C4-2B (cell line): ENCODE results near the gene P2RY2.

Source experiments
- ZFX ChIP-seq: fragments of 450-650 bp; IDR thresholded peaks from 2 replicates; pipeline ENCODE4 v1.6.1; 2017
- TF ChIP-seq, protein P1 (sequence below): fragments of 450-650 bp; conservative IDR thresholded peaks from 2 replicates; pipeline ENCODE4 v1.5.1; 2017; ENCODE audit warnings: mild to moderate bottlenecking

DNA sequence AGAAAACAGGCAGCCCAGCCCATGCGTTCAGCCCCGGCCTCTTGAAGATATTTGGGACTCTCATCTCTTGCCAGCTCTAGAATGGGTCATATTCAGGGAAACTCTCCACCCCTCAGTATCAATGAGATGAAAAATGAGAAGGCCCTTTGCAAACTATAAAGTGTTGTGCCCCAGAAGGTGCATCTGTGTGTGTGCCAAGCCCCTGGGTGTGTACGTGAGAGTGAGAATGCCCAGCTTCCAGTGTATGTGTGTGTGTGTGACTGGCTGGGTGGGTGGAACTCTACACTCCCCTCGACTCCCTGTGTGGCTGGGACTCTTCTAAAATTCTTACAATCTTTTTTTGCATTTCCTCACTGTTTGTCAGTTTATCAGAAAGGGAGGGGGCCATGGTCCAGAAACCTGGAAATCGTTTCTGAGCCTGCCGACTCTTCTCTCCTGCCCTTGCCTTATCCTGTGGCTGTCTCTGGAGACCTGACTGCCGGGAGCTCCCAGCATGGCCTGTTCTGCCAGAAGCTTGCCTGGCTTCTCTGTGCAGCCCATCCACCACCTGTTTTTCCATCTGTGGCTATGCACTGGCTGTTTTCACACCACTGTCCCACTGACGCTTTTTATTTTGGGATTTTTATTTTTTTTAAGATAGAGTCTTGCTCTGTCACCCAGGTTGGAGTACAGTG, 55.3 kb downstream of the P2RY2 start:
- TF ChIP-seq, protein P1, sequence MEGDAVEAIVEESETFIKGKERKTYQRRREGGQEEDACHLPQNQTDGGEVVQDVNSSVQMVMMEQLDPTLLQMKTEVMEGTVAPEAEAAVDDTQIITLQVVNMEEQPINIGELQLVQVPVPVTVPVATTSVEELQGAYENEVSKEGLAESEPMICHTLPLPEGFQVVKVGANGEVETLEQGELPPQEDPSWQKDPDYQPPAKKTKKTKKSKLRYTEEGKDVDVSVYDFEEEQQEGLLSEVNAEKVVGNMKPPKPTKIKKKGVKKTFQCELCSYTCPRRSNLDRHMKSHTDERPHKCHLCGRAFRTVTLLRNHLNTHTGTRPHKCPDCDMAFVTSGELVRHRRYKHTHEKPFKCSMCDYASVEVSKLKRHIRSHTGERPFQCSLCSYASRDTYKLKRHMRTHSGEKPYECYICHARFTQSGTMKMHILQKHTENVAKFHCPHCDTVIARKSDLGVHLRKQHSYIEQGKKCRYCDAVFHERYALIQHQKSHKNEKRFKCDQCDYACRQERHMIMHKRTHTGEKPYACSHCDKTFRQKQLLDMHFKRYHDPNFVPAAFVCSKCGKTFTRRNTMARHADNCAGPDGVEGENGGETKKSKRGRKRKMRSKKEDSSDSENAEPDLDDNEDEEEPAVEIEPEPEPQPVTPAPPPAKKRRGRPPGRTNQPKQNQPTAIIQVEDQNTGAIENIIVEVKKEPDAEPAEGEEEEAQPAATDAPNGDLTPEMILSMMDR, result no peak
- TF ChIP-seq ZFX, result no peak
